H1 (cell line): ENCODE measurements around the gene UBE2O. TPM values are rescaled to one million over a fixed set of nuclear protein-coding genes. Genes with fewer than 3 reads are reported as not detected.
A peak's percentile ranks its signal among the peaks of the same experiment; 100 is the strongest.

Source experiments
- CTCF ChIA-PET: fragments of 300-600 bp; sonication (Branson Sonifier 250); formaldehyde crosslinking; loops from one replicate; lab custom pipeline; 2021; ENCODE audit not compliant: partially characterized antibody; lab: Charles Lee
- POLR2A ChIA-PET: fragments of 300-600 bp; sonication (Branson Sonifier 250); formaldehyde crosslinking; loops from one replicate; lab custom pipeline; 2021; ENCODE audit warnings: inconsistent platforms; ENCODE audit not compliant: partially characterized antibody; lab: Charles Lee
- DNase-seq, 2 experiments: peaks; one replicate each; pipeline versions ENCODE4 v3.0.0 to v3.0.0-alpha.2; 2010 to 2022; ENCODE audit warnings: low spot score in 2 of 2, low read depth in 1 of 2, mixed read lengths in 1 of 2
- FAIRE-seq: peaks from 2 replicates; lab custom pipeline; 2011; peaks lifted over from hg19 to GRCh38; lab: Jason Lieb, UNC
- H2AFZ ChIP-seq: 2 replicates; pipeline ENCODE4 v1.8.1; 2012; ENCODE audit warnings: low read length, inconsistent platforms
- H2AK5ac ChIP-seq: 2 replicates; pipeline ENCODE4 v1.6.1; 2013; ENCODE audit warnings: low read depth, low read length
- H2BK120ac ChIP-seq: replicated peaks from 2 replicates; pipeline ENCODE3; 2013; ENCODE audit warnings: low read depth, low read length, inconsistent platforms
- H2BK12ac ChIP-seq: 2 replicates; pipeline ENCODE4 v1.6.1; 2013; ENCODE audit warnings: low read depth, low read length
- H2BK15ac ChIP-seq: 2 replicates; pipeline ENCODE4 v1.6.1; 2013; ENCODE audit warnings: low read length
- H2BK20ac ChIP-seq: 2 replicates; pipeline ENCODE4 v1.6.1; 2013; ENCODE audit warnings: low read length
- H2BK5ac ChIP-seq: 2 replicates; pipeline ENCODE4 v1.6.1; 2013; ENCODE audit warnings: low read depth, low read length
- H3K14ac ChIP-seq: 2 replicates; pipeline ENCODE4 v1.6.1; 2013; ENCODE audit warnings: inconsistent platforms; ENCODE audit not compliant: insufficient read length
- H3K18ac ChIP-seq: 2 replicates; pipeline ENCODE4 v1.6.1; 2013; ENCODE audit warnings: low read length; ENCODE audit errors: extremely low read depth
- H3K23ac ChIP-seq: 2 replicates; pipeline ENCODE4 v1.6.1; 2013; ENCODE audit warnings: inconsistent platforms; ENCODE audit not compliant: insufficient read length
- H3K23me2 ChIP-seq: 2 replicates; pipeline ENCODE4 v1.6.1; 2013; ENCODE audit warnings: low read depth, low read length
- H3K27ac ChIP-seq: 2 replicates; pipeline ENCODE4 v1.6.1; 2011; ENCODE audit warnings: low read depth, low read length, inconsistent platforms
- H3K27me3 ChIP-seq, 4 experiments: replicated peaks in 1 of 4; 1 replicate in 1 of 4; 2 replicates in 3 of 4; pipeline versions ENCODE4 v1.6.1 to v1.8.1; 2011 to 2013; ENCODE audit warnings: low read length in 3 of 4, mild to moderate bottlenecking in 3 of 4, inconsistent platforms in 2 of 4, mixed read lengths in 2 of 4, moderate library complexity in 1 of 4; ENCODE audit not compliant: control insufficient read depth in 3 of 4, insufficient read depth in 3 of 4; ENCODE audit errors: extremely low read depth in 1 of 4
- H3K36me3 ChIP-seq, 4 experiments: 2 replicates each; pipeline versions ENCODE4 v1.6.1 to v1.8.1; 2011 to 2013; ENCODE audit warnings: mild to moderate bottlenecking in 4 of 4, low read length in 3 of 4, moderate library complexity in 2 of 4, control low read depth in 1 of 4, inconsistent platforms in 1 of 4; ENCODE audit not compliant: insufficient read depth in 4 of 4, control insufficient read depth in 2 of 4
- H3K4ac ChIP-seq: replicated peaks from 2 replicates; pipeline ENCODE3; 2013; ENCODE audit warnings: low read length, low read depth, mixed read lengths, inconsistent platforms; ENCODE audit not compliant: insufficient read length
- H3K4me1 ChIP-seq, 4 experiments: replicated peaks in 1 of 4; 1 replicate in 1 of 4; 2 replicates in 3 of 4; pipeline versions ENCODE4 v1.6.1 to v1.8.1; 2011 to 2013; ENCODE audit warnings: low read length in 3 of 4, inconsistent platforms in 2 of 4, mixed read lengths in 1 of 4; ENCODE audit not compliant: insufficient read depth in 4 of 4, control insufficient read depth in 3 of 4
- H3K4me2 ChIP-seq, 2 experiments: 2 replicates each; pipeline versions ENCODE4 v1.6.1 to v1.8.1; 2011 to 2013; ENCODE audit warnings: low read depth in 2 of 2, low read length in 2 of 2, control low read depth in 1 of 2, inconsistent platforms in 1 of 2, mild to moderate bottlenecking in 1 of 2; ENCODE audit not compliant: insufficient read depth in 1 of 2
- H3K4me3 ChIP-seq, 4 experiments: fragments of 200-600, 300-600 bp in 1 of 4; sonication (generic), shearing (Covaris generic), sonication (Bioruptor Twin) in 1 of 4; 2 replicates each; pipeline versions ENCODE4 v1.5.1 to v1.8.1; 2011 to 2016; ENCODE audit warnings: low read length in 4 of 4, low read depth in 3 of 4, control low read depth in 2 of 4, inconsistent platforms in 2 of 4, mild to moderate bottlenecking in 2 of 4, mixed read lengths in 1 of 4, moderate library complexity in 1 of 4; ENCODE audit not compliant: insufficient read depth in 2 of 4; ENCODE audit errors: extremely low read depth in 1 of 4
- H3K56ac ChIP-seq: replicated peaks from 2 replicates; pipeline ENCODE3; 2013; ENCODE audit warnings: low read depth, mild to moderate bottlenecking, mixed read lengths, low read length, inconsistent platforms; ENCODE audit not compliant: insufficient read length
- H3K79me1 ChIP-seq: 2 replicates; pipeline ENCODE4 v1.6.1; 2013; ENCODE audit warnings: low read depth, low read length, control low read depth
- H3K79me2 ChIP-seq, 2 experiments: 2 replicates each; pipeline versions ENCODE4 v1.6.1 to v1.8.1; 2012 to 2013; ENCODE audit warnings: low read length in 2 of 2, mild to moderate bottlenecking in 2 of 2, inconsistent platforms in 1 of 2; ENCODE audit not compliant: insufficient read depth in 2 of 2, control insufficient read depth in 1 of 2
- H3K9ac ChIP-seq, 4 experiments: replicated peaks in 1 of 4; 1 replicate in 1 of 4; 2 replicates in 3 of 4; pipeline versions ENCODE4 v1.6.1 to v1.8.1; 2011 to 2013; ENCODE audit warnings: low read depth in 3 of 4, low read length in 3 of 4, control low read depth in 2 of 4, mild to moderate bottlenecking in 2 of 4, moderate library complexity in 2 of 4, inconsistent platforms in 1 of 4; ENCODE audit errors: extremely low read depth in 1 of 4
- H3K9me3 ChIP-seq, 2 experiments: 2 replicates each; pipeline versions ENCODE4 v1.6.1 to v1.8.1; 2012 to 2013; ENCODE audit warnings: mild to moderate bottlenecking in 2 of 2, moderate library complexity in 2 of 2, control low read depth in 1 of 2, inconsistent platforms in 1 of 2, low read depth in 1 of 2, low read length in 1 of 2, mixed read lengths in 1 of 2; ENCODE audit not compliant: insufficient read depth in 2 of 2
- H4K20me1 ChIP-seq, 2 experiments: replicated peaks in 1 of 2; 2 replicates each; pipeline versions ENCODE3 to v1.8.1; 2011 to 2013; ENCODE audit warnings: inconsistent platforms in 2 of 2, low read length in 2 of 2, mild to moderate bottlenecking in 1 of 2; ENCODE audit not compliant: insufficient read depth in 2 of 2, control insufficient read depth in 1 of 2
- H4K5ac ChIP-seq: 2 replicates; pipeline ENCODE4 v1.6.1; 2013; ENCODE audit warnings: low read length, low read depth, mixed read lengths, inconsistent platforms; ENCODE audit not compliant: insufficient read length
- H4K8ac ChIP-seq: 2 replicates; pipeline ENCODE4 v1.8.0; 2013; ENCODE audit warnings: mild to moderate bottlenecking, moderate library complexity, low read length, inconsistent platforms; ENCODE audit not compliant: insufficient read depth; ENCODE audit errors: extremely low read depth
- H4K91ac ChIP-seq: replicated peaks from 2 replicates; pipeline ENCODE3; 2013; ENCODE audit warnings: low read length, mixed read lengths, inconsistent platforms; ENCODE audit not compliant: insufficient read length
- BCL11A ChIP-seq, 2 experiments: IDR thresholded peaks; one replicate each; pipeline ENCODE4 v1.6.1; 2011; ENCODE audit warnings: low read depth in 2 of 2, low read length in 2 of 2, mild to moderate bottlenecking in 2 of 2
- CBX5 ChIP-seq: fragments of 300-800, 300-1000 bp; sonication (generic); IDR thresholded peaks from 2 replicates; pipeline ENCODE4 v1.7.1; 2016; ENCODE audit warnings: antibody characterized with exemption, low read length, low read depth
- CEBPB ChIP-seq: IDR thresholded peaks from 2 replicates; pipeline ENCODE4 v1.6.1; 2012; ENCODE audit warnings: low read depth, low read length
- CHD1 ChIP-seq: IDR thresholded peaks from 2 replicates; pipeline ENCODE4 v1.6.1; 2012; ENCODE audit warnings: low read depth, low read length, improper control_type of control experiment
- CTBP2 ChIP-seq: IDR thresholded peaks from 2 replicates; pipeline ENCODE4 v1.7.0; 2011; ENCODE audit warnings: borderline replicate concordance, mild to moderate bottlenecking, moderate library complexity, mixed read lengths, low read length; ENCODE audit not compliant: insufficient read depth, insufficient read length
- JUN ChIP-seq: IDR thresholded peaks from 2 replicates; pipeline ENCODE4 v1.6.1; 2011; ENCODE audit warnings: low read depth, mild to moderate bottlenecking, improper control_type of control experiment, low read length
- KDM1A ChIP-seq: fragments of 200-600, 300-600 bp; sonication (generic); IDR thresholded peaks from 2 replicates; pipeline ENCODE4 v1.7.1; 2016; ENCODE audit warnings: mild to moderate bottlenecking, low read length, borderline replicate concordance
- SIN3A ChIP-seq, 2 experiments: IDR thresholded peaks in 1 of 2; conservative IDR thresholded peaks in 1 of 2; 2 replicates each; pipeline ENCODE4 v1.6.1; 2011 to 2012; ENCODE audit warnings: low read length in 2 of 2, improper control_type of control experiment in 1 of 2, low read depth in 1 of 2, mild to moderate bottlenecking in 1 of 2
- SIX5 ChIP-seq: IDR thresholded peaks from 2 replicates; pipeline ENCODE4 v1.6.1; 2011; ENCODE audit warnings: mild to moderate bottlenecking, low read depth, low read length
- TAF1 ChIP-seq: IDR thresholded peaks from 2 replicates; pipeline ENCODE4 v1.6.1; 2011; ENCODE audit warnings: mild to moderate bottlenecking, low read depth, low read length
- TAF7 ChIP-seq: optimal IDR thresholded peaks from 2 replicates; pipeline ENCODE3; 2011; ENCODE audit warnings: low read depth, mild to moderate bottlenecking, inconsistent platforms, low read length, moderate library complexity, borderline replicate concordance
- TBP ChIP-seq: IDR thresholded peaks from 2 replicates; pipeline ENCODE4 v1.6.1; 2011; ENCODE audit warnings: low read depth, low read length, improper control_type of control experiment
- WGBS, 2 experiments: shearing (Covaris generic) in 1 of 2; methylation state at CpG; one replicate each; pipeline versions ENCODE4 v1.1.6 to v1.1.7; 2013 to 2015; ENCODE audit warnings: low lambda C conversion rate in 2 of 2, mixed read lengths in 2 of 2, inconsistent platforms in 1 of 2, low coverage in 1 of 2, missing lambda C conversion rate in 1 of 2; ENCODE audit not compliant: insufficient replicate concordance in 2 of 2, insufficient coverage in 1 of 2, insufficient read length in 1 of 2; ENCODE audit errors: extremely low coverage in 1 of 2, missing lambda C conversion rate in 1 of 2; 5-methylcytosine and 5-hydroxymethylcytosine counted together
- polyA plus RNA-seq, 7 experiments: library from polyadenylated mRNA; depleted of rRNA in 3 of 7; stranded (reverse) in 5 of 7; unstranded in 2 of 7; fragments of >200 nt in 5 of 7; fragments of 200-250 nt in 2 of 7; gene quantifications; 1 replicate in 5 of 7; 2 replicates in 1 of 7; 4 replicates in 1 of 7; pipeline versions ENCODE4 v1.2.1 to v1.2.3, GENCODE V29; 2011 to 2013; ENCODE audit warnings: missing spikeins in 2 of 7, mixed read lengths in 2 of 7
- total RNA-seq: library from RNA; stranded (reverse); fragmentation: NEBNext Ultra II Directional; extraction: Animal tissue kit (Norgen Biotek cat#: 25700); gene quantifications from 2 replicates; pipeline ENCODE4 v1.2.1, GENCODE V29; 2021
- TF ChIP-seq, protein P1 (sequence below): IDR thresholded peaks from 2 replicates; pipeline ENCODE4 v1.6.1; 2011; ENCODE audit warnings: low read depth, mild to moderate bottlenecking, low read length; ENCODE audit not compliant: insufficient read depth

Gene UBE2O
- total and polyA plus RNA-seq, 2 of the 8 experiments (the other 6 are each of a cell fraction or from before 2014, with no cell fraction given) = 24.4 to 63.0 TPM

GRCh38 chr17:76498876-76499251 is 45.9 kb upstream of the UBE2O start:
- no peaks in the 10 kb centered on the region for H3K36me3 ChIP-seq
- ChIA-PET CTCF (interaction anchor here (0.9 to 20.2 kb wide), 7 partner anchors 9 to 100 kb away, joined by 3 to 446 read pairs (median 9); partner anchors contain the start of gene AANAT), POLR2A (interaction anchor here (0.9 to 3.0 kb wide), 5 partner anchors 9 to 111 kb away, joined by 3 to 8 read pairs (median 3); partner anchors contain the start of gene PRCD)
- H3K79me1 ChIP-seq = peaks cover 12% of the 10 kb centered on the region
- no peak overlapping the region for H4K8ac ChIP-seq
- H2AFZ ChIP-seq = no peak overlapping the region
- H3K27ac ChIP-seq = no peak overlapping the region
- H3K56ac ChIP-seq = no peak overlapping the region
- no peak for FAIRE-seq
- no peak overlapping the region for H2AK5ac ChIP-seq
- no peak overlapping the region for H4K5ac ChIP-seq
- H3K23me2 ChIP-seq = peaks cover 7% of the 10 kb centered on the region; the same call in 1 of the 2 replicates
- H3K9me3 ChIP-seq = no peaks in the 10 kb centered on the region
- peaks cover 11 to 39% (median 34%) of the 10 kb centered on the region in 4 experiments for H3K4me1 ChIP-seq
- no peak overlapping the region for H4K91ac ChIP-seq
- no peak overlapping the region for H2BK120ac ChIP-seq
- 92% methylated on average over 4 of the region's 4 CpGs; no CpG with 5 or more reads in 1 of the 2 experiments for WGBS, 2 experiments
- H3K18ac ChIP-seq = no peak overlapping the region
- H2BK15ac ChIP-seq = no peak overlapping the region
- no peak overlapping the region for H3K4ac ChIP-seq
- H3K79me2 ChIP-seq = peaks cover 0 to 6% of the 10 kb centered on the region in 2 experiments; a peak in 2 of 4 replicates
- H2BK12ac ChIP-seq = peak overlapping the region; percentile 53; the same call in 1 of the 2 replicates
- no peak overlapping the region for H3K14ac ChIP-seq
- H3K23ac ChIP-seq = no peak overlapping the region
- H2BK20ac ChIP-seq = no peak overlapping the region
- H3K27me3 ChIP-seq = no peaks in the 10 kb centered on the region
- peak overlapping the region in 1 of 2 experiments; percentile 81; a peak in 2 of 4 replicates for H3K4me2 ChIP-seq
- H2BK5ac ChIP-seq = no peak overlapping the region
- H3K4me3 ChIP-seq = 0 out of 8 replicates have a peak overlapping the region, but pooled peaks of 1 of the 4 experiments have one; percentile 34
- DNase-seq = no peak
- H3K9ac ChIP-seq = no peak overlapping the region
- H4K20me1 ChIP-seq = peaks cover 4 to 25% of the 10 kb centered on the region in 2 experiments
- no peak for TF ChIP-seq CBX5
- TF ChIP-seq, protein P1, sequence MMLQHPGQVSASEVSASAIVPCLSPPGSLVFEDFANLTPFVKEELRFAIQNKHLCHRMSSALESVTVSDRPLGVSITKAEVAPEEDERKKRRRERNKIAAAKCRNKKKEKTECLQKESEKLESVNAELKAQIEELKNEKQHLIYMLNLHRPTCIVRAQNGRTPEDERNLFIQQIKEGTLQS = no peak
- no peak for TF ChIP-seq TAF7
- TF ChIP-seq BCL11A (IDR thresholded peaks at IDR 0.05; ENCODE audit: low read depth in 2 of 2, low read length in 2 of 2) = no peak
- no peak for TF ChIP-seq TBP
- TF ChIP-seq CEBPB = no peak
- no peak for TF ChIP-seq KDM1A
- TF ChIP-seq CTBP2 = no peak
- no peak for TF ChIP-seq TAF1
- TF ChIP-seq JUN = no peak
- TF ChIP-seq SIN3A (conservative IDR thresholded peaks at IDR 0.05 in 1 of 2, IDR thresholded peaks at IDR 0.05 in 1 of 2; ENCODE audit: low read depth in 1 of 2, low read length in 2 of 2) = no peak
- TF ChIP-seq SIX5 = no peak
- no peak for TF ChIP-seq CHD1
